ENCODE results near the gene DCC. TPM values are rescaled to one million over a fixed set of nuclear protein-coding genes. Genes with fewer than 3 reads are reported as not detected.

Gene DCC
- total RNA-seq, 2 experiments from 2014 or later = not detected

DNA sequence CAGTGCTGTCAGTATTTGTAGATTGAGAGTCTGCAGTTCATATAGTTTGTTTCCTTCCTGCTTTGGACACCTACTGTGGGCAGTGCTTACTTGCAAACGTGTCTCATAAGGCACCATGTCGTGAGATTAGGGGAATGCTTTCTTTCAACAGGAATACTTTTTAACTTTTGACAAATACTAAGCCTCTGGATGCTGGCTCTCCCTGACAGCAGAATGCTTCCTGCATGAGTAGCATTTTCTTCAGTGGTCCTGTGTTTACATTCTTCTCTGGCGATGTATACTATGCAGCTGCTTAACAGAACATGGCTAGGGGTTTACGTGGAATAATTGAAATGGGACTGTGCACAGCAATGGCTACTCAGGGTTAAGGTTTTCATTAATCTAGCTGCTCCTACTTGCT is 1077.0 kb downstream of the DCC start:
- ATAC-seq (ENCODE audit: poor library complexity) (no peak), DNase-seq (no peak)
- Histone ChIP-seq H3K27ac (ENCODE audit: low read depth in 1 of 2, low read length in 2 of 2) (no peak overlapping the region), H3K27me3 (ENCODE audit: control insufficient read depth in 1 of 2, insufficient read depth in 2 of 2, low read length in 2 of 2) (no peaks in the 10 kb centered on the region), H3K4me1 (ENCODE audit: insufficient read depth, low read length) (no peaks in the 10 kb centered on the region), H3K9me3 (ENCODE audit: control insufficient read depth in 1 of 2, insufficient read depth in 1 of 2, low read length in 2 of 2) (no peaks in the 10 kb centered on the region), H3K4me3 (ENCODE audit: low read length) (no peak overlapping the region), H3K36me3 (ENCODE audit: insufficient read depth, low read length) (no peaks in the 10 kb centered on the region)
- POLR2A ChIA-PET = no interaction called here
- Mint-ChIP-seq H3K27ac (no peak overlapping the region), H3K36me3 (ENCODE audit: low read depth) (no peaks in the 10 kb centered on the region), H3K9me3 (no peaks in the 10 kb centered on the region), H3K4me3 (no peak overlapping the region), H3K4me1 (ENCODE audit: low read depth) (no peaks in the 10 kb centered on the region), H3K27me3 (no peaks in the 10 kb centered on the region)
- intact Hi-C loops (cut with DNase I, micrococcal nuclease) = no loop called here
- TF ChIP-seq, protein P1, sequence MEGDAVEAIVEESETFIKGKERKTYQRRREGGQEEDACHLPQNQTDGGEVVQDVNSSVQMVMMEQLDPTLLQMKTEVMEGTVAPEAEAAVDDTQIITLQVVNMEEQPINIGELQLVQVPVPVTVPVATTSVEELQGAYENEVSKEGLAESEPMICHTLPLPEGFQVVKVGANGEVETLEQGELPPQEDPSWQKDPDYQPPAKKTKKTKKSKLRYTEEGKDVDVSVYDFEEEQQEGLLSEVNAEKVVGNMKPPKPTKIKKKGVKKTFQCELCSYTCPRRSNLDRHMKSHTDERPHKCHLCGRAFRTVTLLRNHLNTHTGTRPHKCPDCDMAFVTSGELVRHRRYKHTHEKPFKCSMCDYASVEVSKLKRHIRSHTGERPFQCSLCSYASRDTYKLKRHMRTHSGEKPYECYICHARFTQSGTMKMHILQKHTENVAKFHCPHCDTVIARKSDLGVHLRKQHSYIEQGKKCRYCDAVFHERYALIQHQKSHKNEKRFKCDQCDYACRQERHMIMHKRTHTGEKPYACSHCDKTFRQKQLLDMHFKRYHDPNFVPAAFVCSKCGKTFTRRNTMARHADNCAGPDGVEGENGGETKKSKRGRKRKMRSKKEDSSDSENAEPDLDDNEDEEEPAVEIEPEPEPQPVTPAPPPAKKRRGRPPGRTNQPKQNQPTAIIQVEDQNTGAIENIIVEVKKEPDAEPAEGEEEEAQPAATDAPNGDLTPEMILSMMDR (IDR thresholded peaks at IDR 0.05) = no peak
- CTCF ChIA-PET = no interaction called here

- Histone ChIP-seq H3K36me3 (ENCODE audit: insufficient read depth, low read length) (no peaks in the 10 kb centered on the region), H3K9me3 (ENCODE audit: control insufficient read depth in 1 of 2, insufficient read depth in 1 of 2, low read length in 2 of 2) (peaks cover 0 to 5% of the 10 kb centered on the region in 2 experiments), H3K4me1 (ENCODE audit: insufficient read depth, low read length) (no peaks in the 10 kb centered on the region), H3K27me3 (ENCODE audit: control insufficient read depth in 1 of 2, insufficient read depth in 2 of 2, low read length in 2 of 2) (no peaks in the 10 kb centered on the region), H3K27ac (ENCODE audit: low read depth in 1 of 2, low read length in 2 of 2) (no peak overlapping the region), H3K4me3 (ENCODE audit: low read length) (no peak overlapping the region)
- ATAC-seq (ENCODE audit: poor library complexity) = no peak
- Mint-ChIP-seq H3K36me3 (ENCODE audit: low read depth) (no peaks in the 10 kb centered on the region), H3K27ac (no peak overlapping the region), H3K9me3 (no peaks in the 10 kb centered on the region), H3K27me3 (no peaks in the 10 kb centered on the region), H3K4me3 (no peak overlapping the region), H3K4me1 (ENCODE audit: low read depth) (no peaks in the 10 kb centered on the region)
- CTCF ChIA-PET = no interaction called here
- intact Hi-C loops (cut with DNase I, micrococcal nuclease) = no loop called here
- POLR2A ChIA-PET = no interaction called here
- DNase-seq = no peak
- TF ChIP-seq, protein P1 (IDR thresholded peaks at IDR 0.05) = no peak
Observed at GRCh38 chr18:53421869-53422268, 1081.9 kb downstream of the DCC start.

GRCh38 chr18:53422896-53423295 is 1082.9 kb downstream of the DCC start:
- Histone ChIP-seq H3K4me3 (ENCODE audit: low read length) (no peak overlapping the region), H3K36me3 (ENCODE audit: insufficient read depth, low read length) (no peaks in the 10 kb centered on the region), H3K27ac (ENCODE audit: low read depth in 1 of 2, low read length in 2 of 2) (no peak overlapping the region), H3K27me3 (ENCODE audit: control insufficient read depth in 1 of 2, insufficient read depth in 2 of 2, low read length in 2 of 2) (no peaks in the 10 kb centered on the region), H3K4me1 (ENCODE audit: insufficient read depth, low read length) (no peaks in the 10 kb centered on the region), H3K9me3 (ENCODE audit: control insufficient read depth in 1 of 2, insufficient read depth in 1 of 2, low read length in 2 of 2) (peaks cover 0 to 5% of the 10 kb centered on the region in 2 experiments)
- Mint-ChIP-seq H3K27ac (no peak overlapping the region), H3K36me3 (ENCODE audit: low read depth) (no peaks in the 10 kb centered on the region), H3K4me1 (ENCODE audit: low read depth) (no peaks in the 10 kb centered on the region), H3K9me3 (no peaks in the 10 kb centered on the region), H3K27me3 (no peaks in the 10 kb centered on the region), H3K4me3 (no peak overlapping the region)
- no peak for ATAC-seq (ENCODE audit: poor library complexity)
- TF ChIP-seq, protein P1 (IDR thresholded peaks at IDR 0.05) = no peak
- intact Hi-C loops (cut with DNase I, micrococcal nuclease) = no loop called here
- ChIA-PET POLR2A (no interaction called here), CTCF (no interaction called here)
- no peak for DNase-seq
